GM18499 (cell line): Measurements from ENCODE around the gene ELMO1.

Experiments
- ATAC-seq: cut with Tn5 transposase; IDR thresholded peaks from one replicate; pipeline ENCODE4 v1.9.1; 2021; ENCODE audit warnings: moderate number of reproducible peaks; ENCODE audit not compliant: insufficient read depth, unreplicated experiment

The ELMO1 gene

GRCh38 chr7:37323966-37324365 lies 124.7 kb downstream of the ELMO1 start:
- ATAC-seq: no peak

- ATAC-seq: no peak
Measured at GRCh38 chr7:37322831-37323230, 125.8 kb downstream of the ELMO1 start.

- ATAC-seq: no peak
Measured at GRCh38 chr7:37320848-37321468, 127.7 kb downstream of the ELMO1 start.

- no peak for ATAC-seq
Measured at GRCh38 chr7:37320140-37320847, 128.4 kb downstream of the ELMO1 start.

- ATAC-seq: no peak
Measured at GRCh38 chr7:37318541-37318940, 130.1 kb downstream of the ELMO1 start.

GRCh38 chr7:37315772-37316715 lies 132.6 kb downstream of the ELMO1 start:
- ATAC-seq: no peak

- ATAC-seq: no peak
Measured at GRCh38 chr7:37312608-37313007, 136.1 kb downstream of the ELMO1 start.

- no peak for ATAC-seq
Measured at GRCh38 chr7:37311355-37311754, 137.3 kb downstream of the ELMO1 start.

GRCh38 chr7:37310327-37311080 lies 138.2 kb downstream of the ELMO1 start:
- no peak for ATAC-seq

GRCh38 chr7:37309493-37309892 lies 139.2 kb downstream of the ELMO1 start:
- ATAC-seq: no peak

- ATAC-seq: no peak
Measured at GRCh38 chr7:37304921-37305320, 143.7 kb downstream of the ELMO1 start.

- no peak for ATAC-seq
Measured at GRCh38 chr7:37297546-37297945, 151.1 kb downstream of the ELMO1 start.

GRCh38 chr7:37295401-37295800 lies 153.3 kb downstream of the ELMO1 start:
- no peak for ATAC-seq

- ATAC-seq: no peak
Measured at GRCh38 chr7:37290731-37291130, 157.9 kb downstream of the ELMO1 start.

- no peak for ATAC-seq
Measured at GRCh38 chr7:37289781-37290180, 158.9 kb downstream of the ELMO1 start.

- no peak for ATAC-seq
Measured at GRCh38 chr7:37289367-37289766, 159.3 kb downstream of the ELMO1 start.

GRCh38 chr7:37287131-37287855 lies 161.4 kb downstream of the ELMO1 start:
- ATAC-seq: peak; percentile 59

GRCh38 chr7:37286454-37286832 lies 162.2 kb downstream of the ELMO1 start:
- no peak for ATAC-seq

GRCh38 chr7:37285706-37286453 lies 162.8 kb downstream of the ELMO1 start:
- no peak for ATAC-seq
